HG03139 (cell line): Measurements from ENCODE around the gene CCDC27.
"Not testable (repeated sequence)": the region's sequence is repeated elsewhere in the genome, so short reads cannot be mapped to it uniquely, and the experiment has no call there.

Source experiments
- ATAC-seq: cut with Tn5 transposase; IDR thresholded peaks from one replicate; pipeline ENCODE4 v1.9.1; 2021; ENCODE audit not compliant: unreplicated experiment

Gene CCDC27

DNA sequence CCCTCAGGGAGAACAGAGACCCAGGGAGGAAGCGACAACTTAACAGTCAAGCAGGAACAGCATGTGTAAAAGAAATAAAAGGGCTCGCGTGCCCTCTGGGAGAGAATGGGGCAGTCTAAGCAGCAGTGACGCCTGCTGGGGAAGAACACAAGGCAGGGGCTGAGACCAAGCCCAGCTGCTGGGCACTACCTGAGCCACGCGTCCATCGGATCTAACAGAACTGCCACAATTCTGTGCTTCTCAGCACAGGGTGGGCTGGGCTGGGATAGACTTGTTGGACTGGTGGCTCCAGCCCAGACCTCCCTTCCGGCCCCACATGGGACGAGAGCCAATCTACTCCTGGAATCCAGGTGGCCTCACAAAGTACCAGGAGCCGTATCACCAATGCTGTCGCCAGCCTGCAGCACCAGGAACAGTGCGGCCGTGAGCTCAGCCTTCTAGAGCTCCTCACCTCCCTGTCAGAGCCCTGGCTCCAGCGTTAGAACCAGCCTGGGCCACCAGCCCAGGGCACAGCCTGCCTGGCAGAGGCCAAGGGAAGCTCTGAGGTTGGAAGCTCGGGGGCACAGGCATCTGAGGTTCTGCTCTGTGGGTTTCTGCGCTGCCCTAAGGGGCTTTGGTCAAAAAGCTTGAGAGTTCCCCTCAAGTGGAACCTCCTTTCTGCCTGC is 36.6 kb downstream of the CCDC27 start:
- ATAC-seq, result no peak

DNA sequence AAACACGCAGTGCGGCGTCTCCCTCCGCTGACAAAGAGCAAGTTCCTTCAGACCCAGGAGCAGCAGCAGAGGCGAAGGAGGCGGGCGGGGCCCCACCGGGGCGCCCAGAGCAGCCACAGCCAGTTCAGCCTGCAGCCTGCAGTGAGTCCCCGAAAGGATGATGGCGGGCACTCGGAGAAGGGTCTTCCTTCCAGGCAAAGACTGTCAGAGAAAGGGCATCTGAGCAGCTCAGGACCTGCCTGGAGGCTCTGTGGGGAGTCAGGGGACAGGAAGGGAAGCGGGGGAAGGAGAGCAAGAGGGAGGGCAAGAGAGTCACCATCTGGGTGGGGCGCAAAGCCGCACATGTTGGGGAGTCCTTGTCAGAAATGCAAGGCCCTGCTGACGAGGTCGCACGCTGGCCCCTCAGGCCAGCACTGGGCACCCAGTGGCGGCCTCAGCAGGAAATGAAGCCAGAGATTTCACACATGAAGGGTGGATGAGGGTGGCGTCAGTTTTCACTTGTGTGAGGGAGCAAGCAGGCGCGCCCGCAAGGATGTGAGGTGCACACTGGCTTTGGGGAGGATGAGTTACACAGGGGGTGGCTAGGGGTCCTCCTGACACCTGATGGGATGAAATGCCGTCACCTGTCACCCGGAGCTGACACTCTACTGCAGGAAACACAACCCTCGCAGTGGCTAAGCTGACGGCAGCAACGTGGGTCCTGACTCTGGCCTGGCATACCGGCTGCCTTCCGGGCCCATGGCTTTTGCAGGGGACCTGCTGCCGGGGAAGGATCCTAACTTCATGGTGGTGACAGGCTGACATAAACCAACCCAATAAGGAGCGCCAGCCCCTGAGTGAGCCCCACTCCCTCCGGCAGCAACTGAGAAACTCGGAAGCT is 37.4 kb downstream of the CCDC27 start:
- no peak for ATAC-seq

DNA sequence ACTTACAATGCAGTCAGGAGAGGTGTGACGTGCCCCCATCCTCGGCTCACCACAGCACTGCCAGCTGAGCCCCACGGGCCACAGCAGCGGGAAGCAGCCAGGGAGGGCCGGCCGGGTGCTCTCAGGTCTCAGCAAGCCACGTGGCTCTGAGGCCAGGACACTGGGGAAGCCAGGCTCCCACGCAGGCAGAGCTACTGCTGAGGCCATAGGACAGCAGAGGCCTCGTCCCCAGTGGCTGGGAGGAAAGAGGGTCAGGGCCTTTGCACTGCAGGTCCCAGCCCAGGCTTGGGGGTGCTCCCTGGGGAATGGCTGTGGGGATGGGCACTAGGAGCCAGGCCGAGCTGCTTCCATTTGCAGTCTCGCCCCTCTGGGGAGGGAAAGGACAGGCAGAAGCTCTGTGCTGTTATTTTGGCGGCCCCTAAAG is 38.3 kb downstream of the CCDC27 start:
- no peak for ATAC-seq

DNA sequence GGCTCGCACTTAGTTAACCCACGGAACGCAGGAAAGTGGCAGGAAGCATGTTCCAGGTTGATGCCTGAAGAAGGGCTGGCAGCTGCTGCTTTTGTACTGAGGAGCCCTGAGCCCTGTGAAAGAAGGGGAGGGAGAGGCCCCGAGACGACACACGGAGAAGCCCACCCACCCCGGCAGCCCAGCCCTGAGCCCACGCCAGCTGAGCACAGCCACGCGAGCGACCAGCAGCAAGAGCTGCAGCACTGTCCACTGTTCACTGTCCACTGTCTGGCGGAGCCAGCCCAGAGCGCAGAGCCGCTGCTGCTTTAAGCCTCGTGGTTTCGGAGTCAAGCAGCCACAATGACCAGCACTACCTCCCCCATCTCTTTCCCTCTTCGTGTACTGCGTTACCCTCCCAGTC is 38.7 kb downstream of the CCDC27 start:
- ATAC-seq, result no peak

DNA sequence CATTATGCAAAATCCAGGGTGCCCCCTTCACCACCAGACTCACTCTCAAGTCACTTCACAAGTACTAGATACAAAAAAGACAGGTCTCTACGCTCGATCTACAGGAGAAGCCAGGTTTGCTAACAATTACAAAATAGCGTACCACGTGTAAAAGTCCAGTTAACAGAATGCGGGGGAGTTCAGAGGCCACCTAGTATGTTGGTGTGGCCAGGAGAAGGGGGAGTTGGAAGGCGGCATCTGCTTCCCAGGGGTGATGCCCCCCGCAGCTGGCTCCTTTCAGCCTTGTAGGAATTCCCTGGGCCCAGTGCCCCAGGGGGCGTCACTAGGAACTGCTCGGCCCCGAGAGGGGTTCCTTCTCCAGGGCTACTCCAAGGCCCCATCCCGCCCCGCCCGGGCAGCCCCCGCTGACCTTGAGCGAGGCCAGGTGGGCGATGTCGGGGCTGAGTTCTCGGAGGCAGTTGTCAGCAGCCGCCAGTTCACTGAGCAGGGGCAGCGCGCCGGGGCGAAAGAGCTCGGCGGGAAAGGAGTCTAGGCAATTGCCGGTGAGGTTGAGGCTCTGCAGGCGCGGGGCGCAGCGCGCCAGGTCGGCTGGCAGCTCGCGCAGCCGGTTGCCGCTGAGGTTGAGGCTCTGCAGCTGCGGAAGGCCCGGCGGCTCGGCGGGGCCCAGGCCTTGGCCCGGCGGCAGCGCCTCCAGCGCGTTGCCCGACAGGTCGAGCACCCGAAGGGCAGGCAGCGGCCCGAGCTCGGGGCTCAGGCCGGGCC is 43.4 kb downstream of the CCDC27 start:
- peak; percentile 14 for ATAC-seq

DNA sequence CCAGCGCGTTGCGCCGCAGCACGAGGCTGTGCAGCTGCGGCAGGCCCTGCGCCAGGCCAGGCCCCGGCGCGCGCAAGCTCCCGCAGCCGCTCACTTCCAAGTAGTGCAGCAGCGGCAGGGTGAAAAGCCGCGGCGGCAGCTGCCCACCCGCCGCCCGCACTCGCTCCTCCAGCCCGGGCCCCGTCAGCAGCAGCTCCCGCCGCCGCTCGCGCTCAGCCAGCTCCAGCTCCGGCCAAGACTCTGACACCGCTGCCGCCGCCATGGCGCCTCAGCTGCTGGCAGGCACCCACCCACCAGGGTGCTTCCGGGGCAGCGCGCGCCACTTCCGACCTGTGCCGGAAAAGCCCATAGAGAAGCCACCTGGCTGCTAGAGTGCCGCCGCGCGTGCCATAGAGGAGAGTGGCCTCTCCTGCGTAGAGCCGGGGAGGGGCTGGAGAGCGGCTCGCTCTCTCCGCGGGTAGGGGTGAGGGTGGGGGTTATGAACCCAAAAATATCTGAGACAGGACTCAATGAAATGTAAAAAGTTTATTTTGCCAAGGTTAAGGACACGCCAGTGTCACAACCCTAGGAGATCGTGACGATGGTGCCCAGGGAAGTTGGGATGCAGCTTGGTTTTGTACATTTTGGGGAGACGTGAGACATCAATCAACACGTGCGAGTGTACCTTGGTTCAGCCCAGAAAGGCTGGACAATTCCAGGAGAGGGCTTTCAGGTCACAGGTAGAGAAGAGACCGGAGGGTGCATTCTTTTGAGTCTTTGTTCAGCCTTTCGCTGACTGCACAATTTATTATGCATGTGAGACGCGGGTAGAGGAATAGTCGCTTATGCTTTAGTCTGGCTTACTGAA is 44.2 kb downstream of the CCDC27 start, which contains the start of gene LRRC47:
TSS of gene LRRC47 (minus strand) at position 284 of the 847 bp plus-strand sequence. CDS start at position 262, 22 bp downstream.
- ATAC-seq, result peak; percentile 93

DNA sequence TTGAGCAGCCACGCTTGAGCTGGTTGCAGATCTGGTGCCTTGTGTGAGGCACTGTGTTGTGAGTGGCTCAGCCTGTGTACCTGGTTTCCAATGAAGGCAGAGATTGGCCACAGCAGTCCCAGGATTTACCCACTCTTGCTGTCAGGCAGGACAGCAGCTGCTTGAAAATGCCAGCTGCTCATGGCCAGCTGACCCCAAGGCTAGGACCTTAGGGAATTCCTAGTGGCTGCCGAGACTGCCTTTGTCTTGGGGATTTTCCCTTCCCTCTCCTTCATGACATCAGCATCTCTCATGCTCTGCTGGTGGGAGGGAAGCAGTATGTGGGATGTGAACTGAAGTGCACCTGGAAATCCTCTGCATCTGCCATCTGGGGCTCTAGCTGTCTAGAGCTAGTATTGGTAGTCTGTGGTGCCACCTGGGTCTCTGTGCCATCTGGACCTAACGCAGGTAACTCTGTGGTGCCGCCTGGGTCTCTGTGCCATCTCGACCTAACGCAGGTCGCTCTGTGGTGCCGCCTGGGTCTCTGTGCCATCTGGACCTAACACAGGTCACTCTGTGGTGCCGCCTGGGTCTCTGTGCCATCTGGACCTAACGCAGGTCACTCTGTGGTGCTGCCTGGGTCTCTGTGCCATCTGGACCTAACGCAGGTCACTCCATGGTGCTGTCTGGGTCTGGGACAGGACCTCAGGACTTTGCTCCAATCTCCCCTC is 47.9 kb downstream of the CCDC27 start:
- no peak for ATAC-seq

DNA sequence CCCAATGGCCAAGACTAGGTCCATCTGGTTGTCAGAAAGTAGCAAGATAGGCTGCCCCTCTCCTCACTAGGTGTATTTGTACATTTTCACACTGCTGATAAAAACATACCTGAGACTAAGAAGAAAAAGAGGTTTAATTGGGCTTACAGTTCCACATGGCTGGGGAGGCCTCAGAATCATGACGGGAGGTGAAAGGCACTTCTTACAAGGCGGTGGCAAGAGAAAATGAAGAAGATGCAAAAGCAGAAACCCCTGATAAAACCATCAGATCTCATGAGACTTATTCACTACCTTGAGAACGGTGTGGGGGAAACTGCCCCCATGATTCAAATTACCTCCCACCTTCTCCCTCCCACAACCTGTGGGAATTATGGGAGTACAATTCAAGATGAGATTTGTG is 48.5 kb downstream of the CCDC27 start:
- not testable (repeated sequence) for ATAC-seq

DNA sequence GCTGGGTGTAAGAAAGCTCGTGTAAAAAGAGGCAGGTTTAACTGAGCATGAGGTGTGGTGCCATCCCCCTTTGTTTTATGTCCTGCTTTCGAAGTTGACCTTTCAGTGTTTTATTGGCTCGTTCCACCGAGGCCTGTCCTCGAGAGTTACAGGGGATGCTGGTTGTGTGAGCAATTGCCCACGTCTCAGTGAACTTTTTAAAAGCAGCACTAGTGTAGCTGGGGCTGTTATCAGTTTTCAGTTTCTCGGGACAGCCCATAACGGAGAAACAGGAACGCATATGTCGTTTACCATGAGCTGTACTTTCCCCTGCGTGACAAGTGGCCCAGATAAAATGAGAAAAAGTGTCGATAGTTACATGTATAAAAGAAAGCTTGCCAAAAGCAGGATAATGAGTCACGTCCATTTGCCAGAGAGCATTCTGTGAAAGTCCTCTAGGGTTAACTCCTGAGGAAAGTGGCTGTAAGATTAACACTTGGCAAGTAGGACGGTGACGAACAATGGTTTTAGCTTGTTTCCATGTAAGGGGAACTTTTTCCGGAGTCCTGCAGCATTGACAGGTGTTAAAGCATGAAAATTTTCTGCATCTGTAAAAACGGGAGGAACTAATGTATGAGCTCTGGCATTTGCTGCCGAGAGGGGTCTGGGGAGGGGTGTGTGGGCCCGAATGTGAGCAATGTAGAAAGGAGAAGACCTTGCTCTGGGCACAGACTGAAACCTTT is 51.8 kb downstream of the CCDC27 start:
- ATAC-seq, result no peak

DNA sequence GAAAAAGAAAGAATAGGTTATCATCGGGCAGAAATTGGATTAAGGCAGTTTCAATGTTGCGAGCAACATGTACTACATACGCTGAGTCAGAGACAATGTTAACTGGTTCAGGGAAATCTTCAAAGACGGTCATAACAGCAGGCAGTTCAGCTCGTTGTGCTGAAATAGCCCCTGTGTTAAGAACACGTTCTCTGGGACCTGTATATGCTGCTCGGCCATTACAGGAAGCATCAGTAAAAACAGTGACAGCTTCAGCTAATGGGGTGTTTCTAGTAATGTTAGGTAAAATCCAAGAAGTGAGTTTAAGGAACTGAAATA is 52.3 kb downstream of the CCDC27 start:
- not testable (repeated sequence) for ATAC-seq

DNA sequence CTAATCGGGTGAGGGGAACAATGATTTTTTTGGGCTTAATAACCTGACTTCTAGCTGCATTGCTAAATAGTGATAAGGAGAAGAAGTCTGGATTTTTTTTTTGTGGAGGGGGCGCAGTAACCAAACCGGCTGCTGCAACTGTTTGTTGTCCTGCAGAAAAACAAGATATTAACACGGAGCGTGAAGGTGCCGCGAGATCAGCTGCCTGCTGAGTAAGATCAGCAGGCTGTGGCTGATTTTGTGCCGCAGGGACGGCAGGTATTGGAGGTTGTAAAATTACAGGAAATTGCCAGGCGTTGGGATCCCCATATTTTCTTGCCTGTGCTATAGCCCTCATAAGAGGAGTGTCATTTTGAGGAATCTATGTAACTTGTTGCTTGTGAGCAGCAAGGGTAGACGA is 52.8 kb downstream of the CCDC27 start:
- no peak for ATAC-seq

DNA sequence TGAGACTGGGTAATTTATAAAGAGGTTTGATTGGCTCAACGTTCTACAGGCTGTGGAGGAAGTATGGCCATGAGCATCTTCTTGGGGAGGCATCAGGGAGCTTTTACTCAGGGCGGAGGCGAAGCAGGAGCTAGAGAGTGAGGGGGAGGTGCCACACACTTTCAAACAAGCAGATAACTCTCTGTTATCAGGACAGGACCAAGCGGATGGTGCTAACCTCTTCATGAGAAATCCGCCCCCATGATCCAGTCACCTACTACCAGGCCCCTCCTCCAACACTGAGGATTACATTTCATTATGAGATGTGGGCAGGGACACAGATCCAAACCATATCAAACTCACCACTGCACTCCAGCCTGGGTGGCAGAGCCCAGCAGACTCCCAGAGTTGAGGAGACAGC is 55.5 kb downstream of the CCDC27 start:
- ATAC-seq, result no peak

DNA sequence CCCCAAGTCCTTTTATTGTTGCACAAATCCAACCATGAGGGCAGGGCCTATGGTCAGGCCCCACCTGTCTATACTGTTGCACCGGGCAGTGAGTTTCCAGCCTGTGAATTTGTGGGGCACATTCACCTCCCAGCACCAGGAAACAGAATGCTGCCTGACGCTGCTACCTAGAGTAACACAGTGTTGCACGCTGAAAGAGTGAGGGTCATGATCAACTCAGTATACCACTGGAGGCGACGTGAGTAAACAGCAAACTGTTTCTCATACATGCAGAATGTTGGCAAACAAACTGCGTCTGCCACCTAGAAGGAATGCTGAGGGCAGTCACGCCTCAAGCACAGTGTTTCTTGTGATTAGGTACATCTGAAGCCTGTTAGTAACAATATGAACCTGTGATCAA is 57.4 kb downstream of the CCDC27 start:
- ATAC-seq, result no peak

DNA sequence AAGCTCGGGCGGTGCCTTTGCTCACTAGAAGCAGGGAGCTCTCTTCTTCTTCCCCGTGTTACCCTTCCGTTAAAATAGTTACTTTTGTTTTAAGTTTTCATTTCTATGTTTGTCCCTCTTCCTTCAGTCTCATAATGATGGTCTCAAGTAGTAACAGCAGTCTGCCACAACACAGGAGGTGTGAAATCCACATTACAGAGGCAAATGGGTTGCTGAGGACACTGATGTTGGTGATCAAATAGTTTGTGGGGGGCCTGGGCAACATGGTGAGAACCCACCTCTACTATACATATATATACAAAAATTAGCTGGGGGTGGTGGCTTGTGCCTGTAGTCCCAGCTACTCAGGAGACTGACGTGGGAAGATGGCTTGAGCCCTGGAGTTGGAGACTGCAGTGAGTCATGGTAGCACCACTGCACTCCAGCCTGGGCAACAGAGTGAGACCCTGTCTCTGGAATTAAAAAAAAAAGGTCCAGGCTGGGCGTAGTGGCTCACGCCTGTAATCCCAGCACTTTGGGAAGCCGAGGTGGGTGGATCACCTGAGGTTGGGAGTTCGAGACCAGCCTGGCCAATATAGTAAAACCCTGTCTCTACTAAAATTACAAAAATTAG is 58.0 kb downstream of the CCDC27 start:
- ATAC-seq, result not testable (repeated sequence)

DNA sequence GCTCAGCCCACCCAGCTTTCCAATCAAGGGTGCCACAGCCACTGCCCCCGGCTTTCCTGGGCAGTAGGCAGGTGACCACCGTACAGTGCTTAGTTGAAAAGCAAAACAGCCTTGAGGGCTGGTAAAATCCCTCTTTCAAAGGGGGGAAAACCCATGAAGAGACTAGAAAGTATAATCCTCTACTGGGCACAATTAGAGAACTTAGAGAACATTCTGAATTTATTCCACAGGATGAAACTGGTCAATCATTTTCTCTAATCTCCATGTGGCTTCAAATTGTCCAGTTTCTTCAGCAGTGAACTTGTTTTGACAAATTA is 59.3 kb downstream of the CCDC27 start:
- no peak for ATAC-seq

DNA sequence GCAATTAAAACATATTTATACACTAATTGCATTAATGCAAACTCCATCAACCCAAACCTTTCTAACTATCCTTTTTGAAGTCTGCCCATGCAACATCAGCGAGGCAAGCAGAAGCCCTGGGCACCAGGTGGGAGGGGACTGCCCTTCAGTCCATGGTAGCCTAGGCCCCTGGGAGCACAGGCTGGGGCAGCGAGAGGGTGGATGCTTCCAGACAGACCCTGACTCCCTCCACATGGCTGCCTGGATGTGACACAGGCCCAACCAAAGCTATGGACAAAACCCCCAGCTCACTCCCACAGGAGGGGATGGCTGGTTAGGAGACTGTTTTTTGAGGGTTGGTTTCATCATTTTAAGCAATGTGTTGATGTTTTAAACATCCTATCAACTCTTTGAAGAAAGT is 61.8 kb downstream of the CCDC27 start:
- ATAC-seq, result no peak

DNA sequence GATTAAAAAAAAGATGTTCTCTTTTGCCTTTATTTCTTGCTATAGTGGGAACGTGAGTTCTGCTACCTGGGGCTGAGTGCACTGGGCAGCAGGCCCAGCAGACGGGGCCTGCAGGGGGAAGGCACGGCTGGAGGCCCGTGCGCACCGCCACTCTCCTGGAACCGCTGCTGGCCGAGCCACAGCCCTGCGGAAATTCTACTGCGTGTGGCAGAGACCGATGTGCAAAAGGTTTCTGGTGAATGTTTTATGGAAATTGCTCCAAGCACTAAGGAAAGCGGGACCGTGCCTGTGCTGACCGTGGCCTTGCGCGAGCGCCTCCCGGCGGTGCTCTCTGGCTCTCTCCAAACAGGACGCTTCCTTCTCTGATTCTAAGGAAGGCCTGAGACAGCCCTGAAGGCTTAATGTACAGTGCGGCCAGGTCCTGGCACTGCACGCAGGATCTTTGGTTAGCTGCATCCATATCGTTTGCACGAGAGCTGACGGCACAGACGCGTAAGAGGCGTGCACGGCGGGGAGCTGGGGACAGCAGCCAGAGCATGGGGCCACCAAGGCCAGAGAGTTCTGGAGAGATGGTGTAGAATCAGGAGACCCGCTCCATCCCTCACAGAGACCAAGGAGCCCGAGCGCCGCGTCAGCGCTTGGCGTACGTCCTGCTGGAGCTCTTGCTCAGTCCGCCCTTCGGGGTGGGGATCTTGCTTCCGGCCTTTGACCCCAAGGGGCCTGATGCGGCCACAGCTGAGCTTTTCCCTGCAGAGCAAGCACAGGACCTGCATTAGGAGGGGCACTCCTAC is 62.7 kb downstream of the CCDC27 start:
- no peak for ATAC-seq

DNA sequence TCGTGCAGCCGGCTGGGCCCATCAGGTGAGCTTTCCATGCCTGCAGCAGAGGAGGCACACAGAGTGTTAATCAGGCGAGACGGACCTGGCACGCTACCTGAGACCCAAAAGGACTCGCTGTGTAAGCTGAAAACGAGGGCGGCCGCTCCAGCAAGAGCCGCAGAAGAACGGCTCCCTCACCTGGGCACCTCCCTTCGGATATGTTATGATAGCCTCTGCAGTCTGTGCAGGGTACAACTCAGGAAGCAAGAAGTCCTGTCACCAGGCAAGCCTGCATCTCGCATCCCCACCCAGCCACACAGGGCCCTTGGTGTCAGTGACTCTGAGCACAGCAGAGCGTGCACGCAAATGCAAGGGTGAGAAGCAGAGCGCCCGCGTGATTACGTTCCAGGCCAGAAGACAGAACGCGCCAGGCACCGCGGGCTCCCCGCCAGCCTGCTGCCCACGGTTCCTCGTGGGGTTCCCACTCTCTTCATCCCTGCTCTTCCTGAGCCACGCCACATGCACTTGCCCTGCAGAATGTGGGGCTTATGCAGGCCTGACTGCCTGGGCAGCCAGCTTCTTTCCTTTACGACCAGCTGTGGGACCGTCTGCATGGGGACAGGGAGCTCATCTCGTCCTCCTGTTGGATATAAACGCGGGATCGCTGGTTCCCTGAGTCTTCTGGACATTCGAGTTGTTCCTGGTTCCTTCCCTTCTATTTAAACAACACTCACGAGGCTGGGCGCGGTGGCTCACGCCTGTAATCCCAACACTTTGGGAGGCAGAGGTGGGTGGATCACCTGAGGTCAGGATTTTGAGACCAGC is 64.3 kb downstream of the CCDC27 start:
- ATAC-seq, result no peak
